ENCODE measurements around the gene NRDC. TPM values are rescaled to one million over a fixed set of nuclear protein-coding genes. Genes with fewer than 3 reads are reported as not detected.

Gene NRDC
- total RNA-seq, 4 donors from 2014 or later, result 53.3 to 61.5 (median 57.9) TPM

DNA sequence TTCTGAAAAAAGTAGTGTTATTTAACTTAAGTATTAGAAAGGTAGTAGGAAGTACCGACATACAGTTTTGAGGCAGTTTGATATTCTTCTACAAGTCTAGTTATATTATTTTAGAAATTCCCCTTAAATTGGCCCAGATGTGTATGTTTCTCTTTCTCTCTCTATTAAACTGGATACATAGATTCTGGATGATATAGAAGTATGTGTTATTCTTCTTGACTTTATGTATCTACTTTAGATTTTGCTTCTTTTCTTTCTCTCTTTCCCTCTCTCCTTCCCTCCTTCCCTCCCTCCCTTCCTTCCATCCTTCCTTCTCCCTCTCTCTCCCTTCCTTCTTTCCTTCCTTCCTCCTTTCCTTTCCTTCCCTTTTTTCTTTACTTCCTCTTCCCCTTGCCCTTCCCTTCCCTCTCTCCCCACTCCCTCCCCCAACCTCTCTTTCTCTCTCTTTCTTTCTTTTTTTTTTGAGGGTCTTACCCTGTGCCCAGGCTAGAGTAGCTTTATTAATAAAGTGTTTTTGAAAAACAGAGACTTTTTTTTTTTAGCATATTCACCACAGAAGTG lies 137.3 kb downstream of the NRDC start:
- TF ChIP-seq POLR2AphosphoS5 (IDR thresholded peaks at IDR 0.05), result no peak
- TF ChIP-seq, protein P1, sequence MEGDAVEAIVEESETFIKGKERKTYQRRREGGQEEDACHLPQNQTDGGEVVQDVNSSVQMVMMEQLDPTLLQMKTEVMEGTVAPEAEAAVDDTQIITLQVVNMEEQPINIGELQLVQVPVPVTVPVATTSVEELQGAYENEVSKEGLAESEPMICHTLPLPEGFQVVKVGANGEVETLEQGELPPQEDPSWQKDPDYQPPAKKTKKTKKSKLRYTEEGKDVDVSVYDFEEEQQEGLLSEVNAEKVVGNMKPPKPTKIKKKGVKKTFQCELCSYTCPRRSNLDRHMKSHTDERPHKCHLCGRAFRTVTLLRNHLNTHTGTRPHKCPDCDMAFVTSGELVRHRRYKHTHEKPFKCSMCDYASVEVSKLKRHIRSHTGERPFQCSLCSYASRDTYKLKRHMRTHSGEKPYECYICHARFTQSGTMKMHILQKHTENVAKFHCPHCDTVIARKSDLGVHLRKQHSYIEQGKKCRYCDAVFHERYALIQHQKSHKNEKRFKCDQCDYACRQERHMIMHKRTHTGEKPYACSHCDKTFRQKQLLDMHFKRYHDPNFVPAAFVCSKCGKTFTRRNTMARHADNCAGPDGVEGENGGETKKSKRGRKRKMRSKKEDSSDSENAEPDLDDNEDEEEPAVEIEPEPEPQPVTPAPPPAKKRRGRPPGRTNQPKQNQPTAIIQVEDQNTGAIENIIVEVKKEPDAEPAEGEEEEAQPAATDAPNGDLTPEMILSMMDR (IDR thresholded peaks at IDR 0.05), result no peak
- TF ChIP-seq POLR2A (IDR thresholded peaks at IDR 0.05; ENCODE audit: low read depth), result no peak
- Histone ChIP-seq H3K27ac (replicated peaks in 1 of 4) (no peak overlapping the region), H3K4me1 (peaks cover 19 to 32% (median 28%) of the 10 kb centered on the region in 4 donors), H3K36me3 (no peaks in the 10 kb centered on the region), H3K4me3 (no peak overlapping the region), H3K9me3 (no peaks in the 10 kb centered on the region), H3K27me3 (no peaks in the 10 kb centered on the region)
- intact Hi-C loops (cut with DNase I), result no loop called here
- DNase-seq (ENCODE audit: extremely low spot score), result no peak
- WGBS, result 90% methylated on average over 1 of the region's 1 CpG

DNA sequence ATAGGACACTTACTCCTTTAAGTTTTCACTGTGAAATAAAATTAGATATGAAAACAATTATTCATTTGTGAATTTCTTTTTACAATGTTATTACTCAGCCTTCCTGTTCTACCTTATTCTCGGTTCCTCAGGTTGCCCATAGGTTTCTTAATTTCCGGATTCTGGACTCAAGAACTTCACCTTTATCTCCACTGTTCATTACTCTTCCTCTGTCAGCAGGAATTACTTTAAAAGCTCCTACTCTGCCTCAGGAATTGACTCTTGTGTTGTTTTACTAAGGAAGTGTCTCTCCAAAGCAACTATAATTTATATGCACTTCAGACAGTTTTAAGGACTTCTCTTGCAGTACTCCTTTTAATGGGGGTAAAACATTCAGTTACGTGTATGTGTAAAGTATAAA lies 137.9 kb downstream of the NRDC start:
- intact Hi-C loops (cut with DNase I), result no loop called here
- Histone ChIP-seq H3K4me1 (peaks cover 24 to 37% (median 30%) of the 10 kb centered on the region in 4 donors), H3K27ac (replicated peaks in 1 of 4) (no peak overlapping the region), H3K27me3 (no peaks in the 10 kb centered on the region), H3K4me3 (no peak overlapping the region), H3K36me3 (no peaks in the 10 kb centered on the region), H3K9me3 (no peaks in the 10 kb centered on the region)
- no peak for TF ChIP-seq POLR2A (IDR thresholded peaks at IDR 0.05; ENCODE audit: low read depth)
- TF ChIP-seq POLR2AphosphoS5 (IDR thresholded peaks at IDR 0.05), result no peak
- no peak for TF ChIP-seq EP300 (IDR thresholded peaks at IDR 0.05)
- TF ChIP-seq, protein P1 (IDR thresholded peaks at IDR 0.05), result no peak
- no peak for DNase-seq (ENCODE audit: extremely low spot score)
- 80% methylated on average over 3 of the region's 3 CpGs for WGBS

Small RNAs within 50 kb of the gene (small RNA-seq; reads per million reads assigned to genes)
- gene AL050343.2, result 0 reads per million in 3 donors

Other genes starting within 250 kb of the NRDC start
- gene RAB3B, start 112.0 kb upstream of the NRDC start, total RNA-seq, result 1 to 10 TPM in 1 of 4 donors, under 1 TPM in 3; 0.42 to 1.3 (median 0.83) TPM
- gene KTI12, start 155.1 kb upstream of the NRDC start, total RNA-seq, result 10 to 100 TPM in 1 of 4 donors, 1 to 10 TPM in 3; 6.6 to 11.1 (median 8.8) TPM
- gene TXNDC12, start 176.5 kb upstream of the NRDC start, total RNA-seq, result 10 to 100 TPM; 13.7 to 25.8 (median 15.8) TPM
- gene BTF3L4, start 177.6 kb upstream of the NRDC start, total RNA-seq, result 10 to 100 TPM; 22.6 to 48.5 (median 30.2) TPM